A549 (cell line): ENCODE results near the gene GRHL3. TPM values are rescaled to one million over a fixed set of nuclear protein-coding genes. Genes with fewer than 3 reads are reported as not detected.

Experiments used
- ATAC-seq, 2 experiments: fragments of 200-7000 bp in 1 of 2; fragments of >200 bp in 1 of 2; cut with Nextera tagmentation in 1 of 2; cut with Tn5 transposase in 1 of 2; 3 replicates each; pipeline versions ENCODE4 v1.8.0 to v1.9.1; 2018 to 2020; ENCODE audit warnings: mild to moderate bottlenecking in 1 of 2, moderate library complexity in 1 of 2
- CTCF ChIA-PET: fragments of 300-600 bp; sonication (Branson Sonifier 250); formaldehyde crosslinking; extraction: SDS; loops from one replicate; lab custom pipeline; 2021; ENCODE audit warnings: antibody characterized with exemption, inconsistent platforms; lab: Yijun Ruan, JAX
- POLR2A ChIA-PET: fragments of 350-600 bp; formaldehyde crosslinking; extraction: SDS; loops from one replicate; lab custom pipeline; 2021; ENCODE audit warnings: antibody characterized with exemption, inconsistent platforms; lab: Yijun Ruan, JAX
- DNase-seq, 2 experiments: peaks; one replicate each; pipeline versions ENCODE4 v3.0.0 to v3.0.0-alpha.2; 2011 to 2016; ENCODE audit warnings: low read depth in 1 of 2, low spot score in 1 of 2
- FAIRE-seq: peaks from 2 replicates; lab custom pipeline; 2011; peaks lifted over from hg19 to GRCh38; lab: Jason Lieb, UNC
- H3K27ac ChIP-seq, 2 experiments: fragments of >200 bp; sonication (Bioruptor Twin); formaldehyde crosslinking; 3 replicates each; pipeline ENCODE4 v1.5.1; 2016 to 2017
- H3K4me1 ChIP-seq: fragments of >200 bp; sonication (Bioruptor Twin); formaldehyde crosslinking; 3 replicates; pipeline ENCODE4 v1.6.1; 2016
- H3K4me2 ChIP-seq: fragments of >200 bp; sonication (Bioruptor Twin); formaldehyde crosslinking; 3 replicates; pipeline ENCODE4 v1.6.1; 2016
- H3K4me3 ChIP-seq: fragments of >200 bp; sonication (Bioruptor Twin); formaldehyde crosslinking; 3 replicates; pipeline ENCODE4 v1.5.1; 2016
- H3K9me3 ChIP-seq: fragments of >200 bp; sonication (Bioruptor Twin); formaldehyde crosslinking; 3 replicates; pipeline ENCODE4 v1.6.1; 2016
- BHLHE40 ChIP-seq: IDR thresholded peaks from 2 replicates; pipeline ENCODE4 v1.6.1; 2012; ENCODE audit warnings: low read depth, low read length, inconsistent platforms
- CEBPB ChIP-seq, 2 experiments: fragments of >200 bp in 1 of 2; sonication (Bioruptor Twin) in 1 of 2; formaldehyde crosslinking in 1 of 2; IDR thresholded peaks; 2 replicates each; pipeline ENCODE4 v1.6.1; 2012 to 2016
- CHD4 ChIP-seq: fragments of 200-600 bp; sonication (generic); IDR thresholded peaks from 2 replicates; pipeline ENCODE4 v1.6.1; 2016; ENCODE audit warnings: antibody characterized with exemption, mild to moderate bottlenecking, borderline replicate concordance
- E2F6 ChIP-seq: IDR thresholded peaks from 2 replicates; pipeline ENCODE4 v1.6.1; 2012; ENCODE audit warnings: low read depth, borderline replicate concordance
- EHF ChIP-seq: fragments of 250-450 bp; sonication (Bioruptor Pico); IDR thresholded peaks from 2 replicates; pipeline ENCODE4 v1.5.0; 2020; ENCODE audit warnings: mild to moderate bottlenecking
- EHMT2 ChIP-seq: fragments of 200-600 bp; sonication (generic); IDR thresholded peaks from 2 replicates; pipeline ENCODE4 v1.6.1; 2016; ENCODE audit warnings: antibody characterized with exemption, low read depth, mild to moderate bottlenecking, moderate library complexity
- FOSL2 ChIP-seq, 2 experiments: fragments of 450-650 bp in 1 of 2; fragments of >200 bp in 1 of 2; sonication (Bioruptor Twin) in 1 of 2; formaldehyde crosslinking; IDR thresholded peaks; 2 replicates each; pipeline versions ENCODE4 v1.5.0 to v1.6.1; 2016 to 2020; ENCODE audit warnings: mild to moderate bottlenecking in 1 of 2, moderate library complexity in 1 of 2
- HOXA7 ChIP-seq: fragments of 250-450 bp; sonication (Bioruptor Pico); IDR thresholded peaks from 2 replicates; pipeline ENCODE4 v1.5.0; 2020; ENCODE audit warnings: mild to moderate bottlenecking, moderate library complexity
- HOXB13 ChIP-seq: fragments of 250-450 bp; sonication (Bioruptor Pico); IDR thresholded peaks from 2 replicates; pipeline ENCODE4 v1.5.0; 2020; ENCODE audit warnings: low read depth, mild to moderate bottlenecking, moderate library complexity
- POLR2A ChIP-seq: IDR thresholded peaks from 2 replicates; pipeline ENCODE4 v1.6.1; 2012; ENCODE audit warnings: mild to moderate bottlenecking, low read length
- TFCP2L1 ChIP-seq: fragments of 250-450 bp; sonication (Bioruptor Pico); IDR thresholded peaks from 2 replicates; pipeline ENCODE4 v1.5.0; 2021; ENCODE audit warnings: mild to moderate bottlenecking
- WGBS: methylation state at CpG from one replicate; pipeline ENCODE4 v1.1.6; 2017; ENCODE audit errors: missing lambda C conversion rate; 5-methylcytosine and 5-hydroxymethylcytosine counted together
- polyA plus RNA-seq, 4 experiments: library from polyadenylated mRNA; depleted of rRNA in 3 of 4; stranded (reverse); fragments of >200 nt; fragmentation: RNase III in 1 of 4; extraction: RNeasy Plus Mini Kit Qiagen cat#74134 plus additional on column Dnase treatment in 1 of 4; gene quantifications; 2 replicates in 3 of 4; 3 replicates in 1 of 4; pipeline ENCODE4 v1.2.3, GENCODE V29; 2011 to 2017
- TF ChIP-seq, protein P1 (sequence below): fragments of >200 bp; sonication (Bioruptor Twin); formaldehyde crosslinking; IDR thresholded peaks from 2 replicates; pipeline ENCODE4 v1.6.1; 2016
- TF ChIP-seq, protein P2 (sequence below): IDR thresholded peaks from 2 replicates; pipeline ENCODE4 v1.6.1; 2012
- TF ChIP-seq, protein P3 (sequence below): fragments of >200 bp; sonication (Bioruptor Twin); formaldehyde crosslinking; IDR thresholded peaks from 3 replicates; pipeline ENCODE4 v1.5.1; 2016

Gene GRHL3
- polyA plus RNA-seq, 2 of the 4 experiments (the other 2 are of a cell fraction) = 0.58 to 1.6 TPM

DNA sequence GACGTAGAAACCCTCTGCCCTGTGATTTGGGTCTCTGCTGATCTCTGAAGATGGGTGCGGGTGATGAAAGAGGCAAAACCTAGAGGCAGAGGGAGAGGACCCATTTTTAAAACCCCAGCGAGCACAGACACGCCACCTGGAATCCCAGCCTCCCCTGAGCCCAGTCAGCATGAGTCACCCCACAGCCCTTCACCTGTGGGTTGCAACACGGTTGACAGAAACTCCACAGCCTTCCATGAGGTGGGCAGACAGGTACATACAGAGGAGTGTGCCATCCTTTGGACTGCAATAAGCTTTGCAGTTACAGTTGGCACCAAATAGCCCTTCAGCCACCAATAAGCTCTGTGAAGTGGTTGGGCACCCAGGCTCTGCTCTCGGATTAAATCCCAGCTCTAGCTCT lies 2.1 kb upstream of the GRHL3 start:
- peak overlapping the region; percentile 45 to 55; a peak in 4 of 6 replicates for H3K27ac ChIP-seq
- peaks cover 27% of the 10 kb centered on the region for H3K4me1 ChIP-seq

GRCh38 chr1:24317956-24318614 lies 1.1 kb upstream of the GRHL3 start:
- ATAC-seq = no peak
- POLR2A ChIA-PET = interaction anchor here (0.5 to 0.7 kb wide), 2 partner anchors 9 to 24 kb away, joined by 3 to 4 read pairs; no protein-coding TSS in a partner anchor
- Histone ChIP-seq H3K9me3 (no peaks in the 10 kb centered on the region), H3K4me2 (no peak overlapping the region), H3K4me3 (no peak overlapping the region), H3K4me1 (peaks cover 27% of the 10 kb centered on the region), H3K27ac (peak overlapping the region in 1 of 2 experiments; percentile 43; a peak in 2 of 6 replicates)
- DNase-seq = no peak
- CTCF ChIA-PET = interaction anchor here (1.1 to 4.7 kb wide), 3 partner anchors 51 to 116 kb away, joined by 3 to 30 read pairs (median 8); no protein-coding TSS in a partner anchor
- no peak for FAIRE-seq
- no peak for TF ChIP-seq POLR2A
- 60% methylated on average over 2 of the region's 2 CpGs for WGBS

More for the DNA sequence above, 2.1 kb upstream of the GRHL3 start:
- ATAC-seq (no peak; a peak in 1 of 6 replicates), FAIRE-seq (no peak), DNase-seq (no peak)
- no peak overlapping the region for H3K4me3 ChIP-seq
- ChIA-PET POLR2A (no interaction called here), CTCF (interaction anchor here (0.7 to 4.7 kb wide), 4 partner anchors 11 to 115 kb away, joined by 3 to 30 read pairs (median 6); no protein-coding TSS in a partner anchor)
- 73% methylated on average over 6 of the region's 6 CpGs for WGBS
- no peaks in the 10 kb centered on the region for H3K9me3 ChIP-seq
- TF ChIP-seq, protein P1, sequence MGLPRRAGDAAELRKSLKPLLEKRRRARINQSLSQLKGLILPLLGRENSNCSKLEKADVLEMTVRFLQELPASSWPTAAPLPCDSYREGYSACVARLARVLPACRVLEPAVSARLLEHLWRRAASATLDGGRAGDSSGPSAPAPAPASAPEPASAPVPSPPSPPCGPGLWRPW = no peak
- TF ChIP-seq, protein P2, sequence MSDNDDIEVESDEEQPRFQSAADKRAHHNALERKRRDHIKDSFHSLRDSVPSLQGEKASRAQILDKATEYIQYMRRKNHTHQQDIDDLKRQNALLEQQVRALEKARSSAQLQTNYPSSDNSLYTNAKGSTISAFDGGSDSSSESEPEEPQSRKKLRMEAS = no peak
- TF ChIP-seq EHF (no peak), FOSL2 (IDR thresholded peaks at IDR 0.05) (no peak), FOSL2 (CRISPR knock-in tag; IDR thresholded peaks at IDR 0.05) (0 out of 2 replicates have a peak, but pooled peaks have one; percentile 13), HOXB13 (CRISPR knock-in tag) (no peak), CHD4 (no peak), HOXA7 (CRISPR knock-in tag) (no peak)
- TF ChIP-seq, all 56 proteins: peak for 1
- no peak overlapping the region for H3K4me2 ChIP-seq

GRCh38 chr1:24318615-24319311 lies 394 bp upstream of the GRHL3 start:
- DNase-seq = peak in 1 of 2 experiments; percentile 23
- Histone ChIP-seq H3K9me3 (no peaks in the 10 kb centered on the region), H3K4me3 (peak overlapping the region; percentile 36), H3K4me1 (peaks cover 27% of the 10 kb centered on the region), H3K27ac (peak overlapping the region; percentile 45 to 76; a peak in 5 of 6 replicates), H3K4me2 (peak overlapping the region; percentile 80)
- 75% methylated on average over 3 of the region's 5 CpGs for WGBS
- TF ChIP-seq CEBPB (IDR thresholded peaks at IDR 0.05) = no peak
- TF ChIP-seq FOSL2 (IDR thresholded peaks at IDR 0.05) = no peak
- TF ChIP-seq FOSL2 (CRISPR knock-in tag; IDR thresholded peaks at IDR 0.05) = no peak
- TF ChIP-seq EHMT2 = no peak
- TF ChIP-seq, protein P3, sequence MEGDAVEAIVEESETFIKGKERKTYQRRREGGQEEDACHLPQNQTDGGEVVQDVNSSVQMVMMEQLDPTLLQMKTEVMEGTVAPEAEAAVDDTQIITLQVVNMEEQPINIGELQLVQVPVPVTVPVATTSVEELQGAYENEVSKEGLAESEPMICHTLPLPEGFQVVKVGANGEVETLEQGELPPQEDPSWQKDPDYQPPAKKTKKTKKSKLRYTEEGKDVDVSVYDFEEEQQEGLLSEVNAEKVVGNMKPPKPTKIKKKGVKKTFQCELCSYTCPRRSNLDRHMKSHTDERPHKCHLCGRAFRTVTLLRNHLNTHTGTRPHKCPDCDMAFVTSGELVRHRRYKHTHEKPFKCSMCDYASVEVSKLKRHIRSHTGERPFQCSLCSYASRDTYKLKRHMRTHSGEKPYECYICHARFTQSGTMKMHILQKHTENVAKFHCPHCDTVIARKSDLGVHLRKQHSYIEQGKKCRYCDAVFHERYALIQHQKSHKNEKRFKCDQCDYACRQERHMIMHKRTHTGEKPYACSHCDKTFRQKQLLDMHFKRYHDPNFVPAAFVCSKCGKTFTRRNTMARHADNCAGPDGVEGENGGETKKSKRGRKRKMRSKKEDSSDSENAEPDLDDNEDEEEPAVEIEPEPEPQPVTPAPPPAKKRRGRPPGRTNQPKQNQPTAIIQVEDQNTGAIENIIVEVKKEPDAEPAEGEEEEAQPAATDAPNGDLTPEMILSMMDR = no peak
- no peak for TF ChIP-seq HOXA7 (CRISPR knock-in tag)
- no peak for TF ChIP-seq BHLHE40
- no peak for TF ChIP-seq TFCP2L1 (CRISPR knock-in tag)
- TF ChIP-seq E2F6 = no peak
- no peak for FAIRE-seq
- POLR2A ChIA-PET = no interaction called here
- CTCF ChIA-PET = interaction anchor here (1.9 to 4.7 kb wide), 3 partner anchors 73 to 117 kb away, joined by 8 to 30 read pairs (median 16); no protein-coding TSS in a partner anchor
- peak in 1 of 2 experiments; percentile 60; a peak in 3 of 6 replicates for ATAC-seq
